GM12875 (cell line): ENCODE results near the gene NRDE2.

Source experiments
- H3K4me3 ChIP-seq: one replicate; pipeline ENCODE4 v1.5.1; 2011; ENCODE audit warnings: low read depth, low read length, control low read depth
- TF ChIP-seq, protein P1 (sequence below): IDR thresholded peaks from 2 replicates; pipeline ENCODE4 v1.5.1; 2011; ENCODE audit warnings: low read depth, mild to moderate bottlenecking, control low read depth, inconsistent platforms, low read length, moderate library complexity, borderline replicate concordance; ENCODE audit not compliant: insufficient read depth

Gene NRDE2, protein sequence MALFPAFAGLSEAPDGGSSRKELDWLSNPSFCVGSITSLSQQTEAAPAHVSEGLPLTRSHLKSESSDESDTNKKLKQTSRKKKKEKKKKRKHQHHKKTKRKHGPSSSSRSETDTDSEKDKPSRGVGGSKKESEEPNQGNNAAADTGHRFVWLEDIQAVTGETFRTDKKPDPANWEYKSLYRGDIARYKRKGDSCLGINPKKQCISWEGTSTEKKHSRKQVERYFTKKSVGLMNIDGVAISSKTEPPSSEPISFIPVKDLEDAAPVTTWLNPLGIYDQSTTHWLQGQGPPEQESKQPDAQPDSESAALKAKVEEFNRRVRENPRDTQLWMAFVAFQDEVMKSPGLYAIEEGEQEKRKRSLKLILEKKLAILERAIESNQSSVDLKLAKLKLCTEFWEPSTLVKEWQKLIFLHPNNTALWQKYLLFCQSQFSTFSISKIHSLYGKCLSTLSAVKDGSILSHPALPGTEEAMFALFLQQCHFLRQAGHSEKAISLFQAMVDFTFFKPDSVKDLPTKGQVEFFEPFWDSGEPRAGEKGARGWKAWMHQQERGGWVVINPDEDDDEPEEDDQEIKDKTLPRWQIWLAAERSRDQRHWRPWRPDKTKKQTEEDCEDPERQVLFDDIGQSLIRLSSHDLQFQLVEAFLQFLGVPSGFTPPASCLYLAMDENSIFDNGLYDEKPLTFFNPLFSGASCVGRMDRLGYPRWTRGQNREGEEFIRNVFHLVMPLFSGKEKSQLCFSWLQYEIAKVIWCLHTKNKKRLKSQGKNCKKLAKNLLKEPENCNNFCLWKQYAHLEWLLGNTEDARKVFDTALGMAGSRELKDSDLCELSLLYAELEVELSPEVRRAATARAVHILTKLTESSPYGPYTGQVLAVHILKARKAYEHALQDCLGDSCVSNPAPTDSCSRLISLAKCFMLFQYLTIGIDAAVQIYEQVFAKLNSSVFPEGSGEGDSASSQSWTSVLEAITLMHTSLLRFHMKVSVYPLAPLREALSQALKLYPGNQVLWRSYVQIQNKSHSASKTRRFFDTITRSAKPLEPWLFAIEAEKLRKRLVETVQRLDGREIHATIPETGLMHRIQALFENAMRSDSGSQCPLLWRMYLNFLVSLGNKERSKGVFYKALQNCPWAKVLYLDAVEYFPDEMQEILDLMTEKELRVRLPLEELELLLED

DNA sequence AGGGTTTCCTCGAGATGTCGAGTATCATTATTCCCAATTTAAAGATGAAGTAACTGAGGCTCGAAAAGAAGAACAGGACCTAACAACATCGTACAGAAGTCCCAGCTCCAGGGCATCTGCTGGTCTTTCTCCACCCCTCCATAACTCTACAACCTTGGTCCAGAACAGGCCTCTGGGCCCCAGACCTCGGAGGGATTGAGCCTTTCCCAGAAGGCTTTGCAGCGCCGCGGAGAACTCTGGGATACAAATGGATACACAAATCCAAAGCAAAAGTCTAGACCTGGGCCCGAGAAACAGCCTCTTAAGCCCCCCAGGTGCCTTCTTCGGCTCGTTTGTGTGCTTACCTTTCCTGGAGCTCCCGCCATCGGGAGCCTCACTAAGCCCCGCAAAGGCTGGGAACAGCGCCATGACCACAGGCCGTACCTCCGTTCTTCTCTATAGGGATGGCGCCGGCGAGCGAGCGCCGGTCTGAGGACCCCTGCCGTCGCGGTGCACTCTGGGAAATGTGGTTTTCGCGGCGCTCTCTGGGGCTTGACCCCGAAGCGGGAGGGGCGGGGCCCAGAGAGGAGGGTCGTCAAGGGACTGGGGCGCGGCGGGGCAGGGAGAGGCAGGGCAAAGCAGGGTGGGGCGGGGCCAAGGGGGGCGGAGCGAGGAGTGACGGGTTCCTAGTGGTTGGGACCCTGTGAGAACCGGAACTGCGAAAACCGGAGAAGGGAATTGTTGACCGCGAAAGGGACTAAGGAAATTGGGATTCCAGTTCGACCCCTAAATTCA lies at the start of gene NRDE2:
NRDE2 (minus strand) TSS at position 445 of the 774 bp plus-strand sequence; CDS start at position 408, 37 bp downstream.
- TF ChIP-seq, protein P1, sequence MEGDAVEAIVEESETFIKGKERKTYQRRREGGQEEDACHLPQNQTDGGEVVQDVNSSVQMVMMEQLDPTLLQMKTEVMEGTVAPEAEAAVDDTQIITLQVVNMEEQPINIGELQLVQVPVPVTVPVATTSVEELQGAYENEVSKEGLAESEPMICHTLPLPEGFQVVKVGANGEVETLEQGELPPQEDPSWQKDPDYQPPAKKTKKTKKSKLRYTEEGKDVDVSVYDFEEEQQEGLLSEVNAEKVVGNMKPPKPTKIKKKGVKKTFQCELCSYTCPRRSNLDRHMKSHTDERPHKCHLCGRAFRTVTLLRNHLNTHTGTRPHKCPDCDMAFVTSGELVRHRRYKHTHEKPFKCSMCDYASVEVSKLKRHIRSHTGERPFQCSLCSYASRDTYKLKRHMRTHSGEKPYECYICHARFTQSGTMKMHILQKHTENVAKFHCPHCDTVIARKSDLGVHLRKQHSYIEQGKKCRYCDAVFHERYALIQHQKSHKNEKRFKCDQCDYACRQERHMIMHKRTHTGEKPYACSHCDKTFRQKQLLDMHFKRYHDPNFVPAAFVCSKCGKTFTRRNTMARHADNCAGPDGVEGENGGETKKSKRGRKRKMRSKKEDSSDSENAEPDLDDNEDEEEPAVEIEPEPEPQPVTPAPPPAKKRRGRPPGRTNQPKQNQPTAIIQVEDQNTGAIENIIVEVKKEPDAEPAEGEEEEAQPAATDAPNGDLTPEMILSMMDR, result no peak
- H3K4me3 ChIP-seq, result peak within 1 kb of the TSS; percentile 62

GRCh38 chr14:90381011-90381786 lies 49.5 kb upstream of the NRDE2 start:
- TF ChIP-seq, protein P1, result no peak
- H3K4me3 ChIP-seq, result no peak overlapping the region

GRCh38 chr14:90379106-90379505 lies 47.4 kb upstream of the NRDE2 start:
- TF ChIP-seq, protein P1, result no peak
- H3K4me3 ChIP-seq, result no peak overlapping the region

GRCh38 chr14:90378249-90378648 lies 46.5 kb upstream of the NRDE2 start:
- TF ChIP-seq, protein P1, result no peak
- H3K4me3 ChIP-seq, result no peak overlapping the region

- no peak overlapping the region for H3K4me3 ChIP-seq
- TF ChIP-seq, protein P1, result no peak
Measured at GRCh38 chr14:90375934-90376333, 44.2 kb upstream of the NRDE2 start.

- H3K4me3 ChIP-seq, result no peak overlapping the region
- TF ChIP-seq, protein P1, result no peak
Measured at GRCh38 chr14:90374813-90375212, 43.1 kb upstream of the NRDE2 start.
